Activated CD8-positive, alpha-beta memory T cell treated with anti-CD3 and anti-CD28 coated beads, Interleukin-2, amount 50 U/mL, for 48 hours (primary cell): ENCODE measurements around the gene TEN1.
"Not testable (repeated sequence)": the region's sequence is repeated elsewhere in the genome, so short reads cannot be mapped to it uniquely, and the experiment has no call there.

Experiments used
- DNase-seq: peaks from one replicate; pipeline ENCODE4 v3.0.0-alpha.2; 2020

TEN1 gene

GRCh38 chr17:75978938-75979704 is at the start of gene TEN1, which contains the start of gene ACOX1:
TEN1 (plus strand) TSS chr17:75979240; CDS start chr17:75986193, 6,953 bp downstream.
ACOX1 (minus strand) TSS chr17:75979166; CDS start chr17:75979073, 93 bp downstream.
- peak; percentile 95 for DNase-seq

GRCh38 chr17:75931062-75931461 is 48.0 kb upstream of the TEN1 start:
- no peak for DNase-seq

GRCh38 chr17:75932852-75933251 is 46.2 kb upstream of the TEN1 start:
- no peak for DNase-seq

- DNase-seq, result no peak
Observed at GRCh38 chr17:75933808-75934207, 45.2 kb upstream of the TEN1 start.

- DNase-seq, result no peak
Observed at GRCh38 chr17:75937652-75938051, 41.4 kb upstream of the TEN1 start.

- DNase-seq, result peak; percentile 94
Observed at GRCh38 chr17:75940727-75941441, 38.2 kb upstream of the TEN1 start, which contains the start of gene FBF1. FBF1 (minus strand) TSS chr17:75941042; CDS start chr17:75938149, 2,893 bp downstream.

GRCh38 chr17:75941442-75941819 is 37.6 kb upstream of the TEN1 start:
- no peak for DNase-seq

GRCh38 chr17:75942473-75942872 is 36.6 kb upstream of the TEN1 start:
- no peak for DNase-seq

GRCh38 chr17:75943491-75943890 is 35.5 kb upstream of the TEN1 start:
- no peak for DNase-seq

GRCh38 chr17:75945211-75945610 is 33.8 kb upstream of the TEN1 start:
- DNase-seq, result no peak

GRCh38 chr17:75950421-75950820 is 28.6 kb upstream of the TEN1 start:
- no peak for DNase-seq

- no peak for DNase-seq
Observed at GRCh38 chr17:75950855-75951554, 28.0 kb upstream of the TEN1 start.

- DNase-seq, result no peak
Observed at GRCh38 chr17:75959051-75959838, 19.8 kb upstream of the TEN1 start.

- no peak for DNase-seq
Observed at GRCh38 chr17:75959839-75960511, 19.1 kb upstream of the TEN1 start.

GRCh38 chr17:75965468-75965867 is 13.6 kb upstream of the TEN1 start:
- DNase-seq, result no peak

GRCh38 chr17:75969044-75969443 is 10.0 kb upstream of the TEN1 start:
- not testable (repeated sequence) for DNase-seq

GRCh38 chr17:75970011-75970523 is 9.0 kb upstream of the TEN1 start:
- no peak for DNase-seq

- DNase-seq, result no peak
Observed at GRCh38 chr17:75970626-75971025, 8.4 kb upstream of the TEN1 start.

- DNase-seq, result not testable (repeated sequence)
Observed at GRCh38 chr17:75975187-75975586, 3.9 kb upstream of the TEN1 start.

GRCh38 chr17:75975757-75976174 is 3.3 kb upstream of the TEN1 start:
- no peak for DNase-seq

GRCh38 chr17:75976175-75976848 is 2.7 kb upstream of the TEN1 start:
- no peak for DNase-seq
